Measurements from ENCODE around the gene POTEB2. TPM values are rescaled to one million over a fixed set of nuclear protein-coding genes. Genes with fewer than 3 reads are reported as not detected.

The POTEB2 gene
- total RNA-seq, result not detected in 2 replicates

GRCh38 chr15:20866214-20866613, at the start of gene POTEB2:
TSS of gene POTEB2 (minus strand) at chr15:20866314. CDS start at chr15:20866281, 33 bp downstream.

All from uterine smooth muscle cell (primary cell).